Thyroid gland (tissue), 4 donors: ENCODE measurements around the gene GLCCI1. TPM values are rescaled to one million over a fixed set of nuclear protein-coding genes. Genes with fewer than 3 reads are reported as not detected.
A peak's percentile ranks its signal among the peaks of the same experiment; 100 is the strongest.

Source experiments
- DNase-seq, 2 donors: peaks; one replicate each; pipeline ENCODE4 v3.0.0-alpha.2; 2019
- H3K27ac ChIP-seq, 3 donors: fragments of 200-600 bp; sonication (generic); 1 replicate in 2 of 3; 2 replicates in 1 of 3; pipeline ENCODE4 v1.5.1; 2016 to 2019; ENCODE audit warnings: mild to moderate bottlenecking in 1 of 3, moderate library complexity in 1 of 3
- H3K27me3 ChIP-seq: fragments of 200-600 bp; sonication (generic); one replicate; pipeline ENCODE4 v1.5.1; 2019
- H3K36me3 ChIP-seq, 2 donors: fragments of 200-600 bp; sonication (generic); one replicate each; pipeline ENCODE4 v1.5.1; 2016 to 2019
- H3K4me1 ChIP-seq, 2 donors: fragments of 200-600 bp; sonication (generic); one replicate each; pipeline ENCODE4 v1.5.1; 2017 to 2019
- H3K4me3 ChIP-seq, 3 donors: fragments of 200-600 bp; sonication (generic); replicated peaks in 1 of 3; 1 replicate in 2 of 3; 2 replicates in 1 of 3; pipeline ENCODE4 v1.5.1; 2016; ENCODE audit warnings: mild to moderate bottlenecking in 1 of 3
- H3K9me3 ChIP-seq: fragments of 200-600 bp; sonication (generic); one replicate; pipeline ENCODE4 v1.5.1; 2017
- POLR2A ChIP-seq, 2 donors: fragments of 450-650 bp; IDR thresholded peaks; one replicate each; pipeline ENCODE4 v1.6.1; 2017; ENCODE audit warnings: antibody characterized with exemption in 2 of 2, mild to moderate bottlenecking in 2 of 2, moderate library complexity in 1 of 2
- WGBS, 2 donors: methylation state at CpG; one replicate each; pipeline ENCODE4 v1.1.5; 2017; 5-methylcytosine and 5-hydroxymethylcytosine counted together
- intact Hi-C: fragments of 100-400 bp; cut with DNase I; formaldehyde crosslinking; loops from one replicate; pipeline ENCODE4 v1.15.1; 2023
- total RNA-seq, 4 donors: library from RNA; depleted of rRNA; stranded (reverse); fragments of >200 nt; gene quantifications; one replicate each; pipeline ENCODE4 v1.2.3, GENCODE V29; 2016
- TF ChIP-seq, protein P1 (sequence below), 6 experiments: fragments of 200-600 bp in 3 of 6; fragments of 450-650 bp in 3 of 6; sonication (generic) in 3 of 6; IDR thresholded peaks; one replicate each; pipeline ENCODE4 v1.5.1; 2016 to 2019; ENCODE audit warnings: antibody characterized with exemption in 6 of 6, mild to moderate bottlenecking in 2 of 6, inconsistent platforms in 1 of 6, moderate library complexity in 1 of 6

Gene GLCCI1
- total RNA-seq, 4 donors from 2014 or later, result 64.1 to 115 (median 68.9) TPM

DNA sequence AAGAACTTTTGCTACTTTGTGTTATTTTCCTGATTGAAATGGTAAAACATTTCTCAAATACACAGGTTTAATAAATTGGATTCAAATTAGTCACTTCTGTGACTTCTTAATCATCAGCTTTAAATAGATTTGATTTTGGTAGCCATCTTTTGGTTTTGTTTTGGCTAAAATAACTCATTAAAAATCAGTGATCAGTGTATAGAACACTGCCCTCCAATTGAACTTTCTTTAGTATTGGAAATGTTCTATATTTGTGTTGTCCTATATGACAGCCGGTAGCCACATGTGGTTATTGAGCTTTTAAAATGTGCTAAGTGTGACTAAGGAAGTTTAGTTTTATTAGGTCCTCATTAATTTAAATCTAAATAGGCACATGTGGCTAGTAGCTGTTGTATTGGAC lies 50.4 kb downstream of the GLCCI1 start:
- WGBS, 2 donors, result 98% methylated on average over 1 of the region's 1 CpG
- Histone ChIP-seq H3K4me3 (no peak overlapping the region), H3K4me1 (peaks cover 9 to 12% of the 10 kb centered on the region in 2 donors), H3K9me3 (no peaks in the 10 kb centered on the region), H3K27ac (no peak overlapping the region), H3K27me3 (no peaks in the 10 kb centered on the region), H3K36me3 (peaks cover 0 to 2% of the 10 kb centered on the region in 2 donors)
- DNase-seq, result no peak
- TF ChIP-seq, protein P1, sequence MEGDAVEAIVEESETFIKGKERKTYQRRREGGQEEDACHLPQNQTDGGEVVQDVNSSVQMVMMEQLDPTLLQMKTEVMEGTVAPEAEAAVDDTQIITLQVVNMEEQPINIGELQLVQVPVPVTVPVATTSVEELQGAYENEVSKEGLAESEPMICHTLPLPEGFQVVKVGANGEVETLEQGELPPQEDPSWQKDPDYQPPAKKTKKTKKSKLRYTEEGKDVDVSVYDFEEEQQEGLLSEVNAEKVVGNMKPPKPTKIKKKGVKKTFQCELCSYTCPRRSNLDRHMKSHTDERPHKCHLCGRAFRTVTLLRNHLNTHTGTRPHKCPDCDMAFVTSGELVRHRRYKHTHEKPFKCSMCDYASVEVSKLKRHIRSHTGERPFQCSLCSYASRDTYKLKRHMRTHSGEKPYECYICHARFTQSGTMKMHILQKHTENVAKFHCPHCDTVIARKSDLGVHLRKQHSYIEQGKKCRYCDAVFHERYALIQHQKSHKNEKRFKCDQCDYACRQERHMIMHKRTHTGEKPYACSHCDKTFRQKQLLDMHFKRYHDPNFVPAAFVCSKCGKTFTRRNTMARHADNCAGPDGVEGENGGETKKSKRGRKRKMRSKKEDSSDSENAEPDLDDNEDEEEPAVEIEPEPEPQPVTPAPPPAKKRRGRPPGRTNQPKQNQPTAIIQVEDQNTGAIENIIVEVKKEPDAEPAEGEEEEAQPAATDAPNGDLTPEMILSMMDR (IDR thresholded peaks at IDR 0.05), result no peak
- TF ChIP-seq POLR2A (IDR thresholded peaks at IDR 0.05), result no peak
- intact Hi-C loops, result no loop called here

DNA sequence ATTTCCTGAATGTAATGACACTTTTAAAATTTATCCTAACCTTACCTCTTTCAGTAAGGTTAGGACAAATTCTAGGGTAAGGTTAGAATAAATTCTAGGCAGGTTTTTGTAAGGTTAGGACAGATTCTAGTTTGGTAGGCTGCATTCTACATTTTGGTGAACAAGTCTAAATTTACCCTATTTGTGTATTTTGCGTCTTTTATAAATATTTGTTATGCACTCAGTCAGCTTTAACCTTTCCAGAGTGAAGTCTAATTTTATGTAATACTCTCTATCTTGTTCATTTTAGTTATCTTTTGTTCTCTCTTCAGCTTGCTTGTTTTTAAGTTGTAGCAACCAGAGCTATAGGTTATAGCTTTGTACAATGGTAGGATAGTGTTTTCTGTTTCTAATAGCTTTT lies 54.0 kb downstream of the GLCCI1 start:
- no peak overlapping the region for H3K27ac ChIP-seq
- H3K27me3 ChIP-seq, result no peaks in the 10 kb centered on the region
- TF ChIP-seq, protein P1 (IDR thresholded peaks at IDR 0.05), result no peak
- TF ChIP-seq POLR2A (IDR thresholded peaks at IDR 0.05), result no peak
- intact Hi-C loops, result no loop called here
- no peak for DNase-seq
- no peak overlapping the region for H3K4me3 ChIP-seq
- peaks cover 0 to 6% of the 10 kb centered on the region in 2 donors for H3K4me1 ChIP-seq
- no peaks in the 10 kb centered on the region for H3K9me3 ChIP-seq
- 60 to 98% methylated on average over 1 of the region's 1 CpG for WGBS, 2 donors
- peaks cover 13 to 23% of the 10 kb centered on the region in 2 donors for H3K36me3 ChIP-seq

DNA sequence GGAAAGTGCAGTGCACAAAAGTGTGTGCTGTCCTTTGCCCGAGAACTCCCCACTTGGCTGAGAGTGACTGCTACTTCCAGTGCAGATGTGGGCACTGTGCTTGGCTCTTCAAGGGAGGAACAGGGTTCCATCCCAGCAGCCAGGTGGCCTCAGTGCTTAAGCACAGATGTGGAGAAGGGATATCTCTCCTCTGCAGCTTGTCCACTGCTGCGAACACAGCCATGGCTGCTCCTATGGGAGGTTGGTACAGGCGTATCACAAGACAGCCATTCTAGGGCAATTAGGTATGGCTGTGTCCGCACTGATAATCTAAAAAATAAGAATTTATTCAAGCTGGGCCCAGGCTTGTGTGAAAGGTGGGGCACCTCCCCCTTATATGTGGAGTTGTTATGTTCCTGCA lies 66.6 kb downstream of the GLCCI1 start:
- DNase-seq, result no peak
- no peak overlapping the region for H3K4me3 ChIP-seq
- intact Hi-C loops, result no loop called here
- no peak for TF ChIP-seq POLR2A (IDR thresholded peaks at IDR 0.05)
- TF ChIP-seq, protein P1 (IDR thresholded peaks at IDR 0.05), result no peak
- H3K27me3 ChIP-seq, result no peaks in the 10 kb centered on the region
- H3K36me3 ChIP-seq, result no peaks in the 10 kb centered on the region
- WGBS, 2 donors, result 94 to 100% methylated on average over 4 of the region's 4 CpGs
- H3K27ac ChIP-seq, result no peak overlapping the region
- no peaks in the 10 kb centered on the region for H3K4me1 ChIP-seq
- no peaks in the 10 kb centered on the region for H3K9me3 ChIP-seq

DNA sequence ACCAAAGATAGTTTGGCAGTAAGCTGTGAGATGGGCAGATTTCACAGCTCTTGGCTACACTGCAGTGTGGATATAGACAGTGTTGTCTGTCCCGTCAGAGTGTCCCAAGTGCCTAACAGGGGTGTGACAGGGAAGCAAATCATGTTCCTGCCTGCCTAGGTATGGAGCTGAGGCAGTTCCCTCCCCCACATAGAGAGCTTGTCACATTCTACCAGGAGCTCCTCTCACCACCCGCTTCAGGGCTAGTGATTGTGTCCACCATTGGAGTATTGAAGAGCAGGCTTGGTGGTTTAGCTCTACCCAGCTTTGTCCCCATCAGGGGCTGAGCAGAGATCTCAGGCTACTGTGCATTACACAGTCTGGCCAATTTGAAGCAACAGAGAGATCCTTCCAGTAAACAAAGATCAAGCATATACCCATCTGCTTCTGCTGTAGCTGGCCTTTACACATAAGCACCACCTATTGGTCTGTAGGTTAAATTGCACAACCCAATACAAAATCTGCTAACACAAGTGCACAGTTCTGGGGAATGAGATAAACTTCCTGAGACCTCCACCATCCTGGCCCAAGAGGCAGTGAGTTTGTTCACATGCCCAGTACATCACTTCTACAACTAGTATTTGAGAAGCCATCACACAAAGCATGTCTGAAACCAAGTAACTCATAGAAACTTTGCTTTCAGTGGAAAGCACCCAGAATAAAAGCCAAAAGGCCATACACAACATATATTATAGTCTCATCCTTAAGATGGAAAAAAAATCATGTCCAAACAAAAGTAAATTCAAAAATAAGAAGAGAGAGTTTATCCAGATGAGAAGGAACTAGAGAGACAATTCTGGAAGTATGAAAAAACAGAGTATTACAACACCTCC lies 67.3 kb downstream of the GLCCI1 start:
- no peak overlapping the region for H3K27ac ChIP-seq
- H3K36me3 ChIP-seq, result no peaks in the 10 kb centered on the region
- H3K4me1 ChIP-seq, result no peaks in the 10 kb centered on the region
- TF ChIP-seq, protein P1 (IDR thresholded peaks at IDR 0.05), result peak in 4 of 6 experiments; percentile 24 to 47 (median 41)
- no peak for TF ChIP-seq POLR2A (IDR thresholded peaks at IDR 0.05)
- intact Hi-C loops, result no loop called here
- WGBS, 2 donors, result 90 to 100% methylated on average over 2 of the region's 2 CpGs
- no peaks in the 10 kb centered on the region for H3K9me3 ChIP-seq
- no peak for DNase-seq
- H3K27me3 ChIP-seq, result no peaks in the 10 kb centered on the region
- no peak overlapping the region for H3K4me3 ChIP-seq

DNA sequence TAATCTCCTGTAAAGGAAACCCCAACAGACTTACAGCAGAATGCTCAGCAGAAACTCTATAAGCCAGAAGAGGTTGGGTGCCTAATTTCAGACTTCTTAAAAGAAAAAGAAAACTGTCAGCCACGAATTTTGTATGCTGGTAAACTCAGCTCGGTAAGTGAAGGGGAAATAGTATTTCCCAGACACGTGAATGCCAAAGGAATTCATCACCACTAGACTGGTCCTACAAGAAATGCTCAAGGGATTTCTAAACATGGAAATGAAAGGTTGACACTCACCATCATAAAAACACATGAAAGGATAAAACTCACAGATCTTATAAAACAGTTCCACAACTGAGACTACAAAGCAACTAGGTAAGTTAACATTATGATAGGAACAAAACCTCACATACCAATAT lies 68.6 kb downstream of the GLCCI1 start:
- TF ChIP-seq, protein P1 (IDR thresholded peaks at IDR 0.05), result no peak
- no peak for TF ChIP-seq POLR2A (IDR thresholded peaks at IDR 0.05)
- no peaks in the 10 kb centered on the region for H3K4me1 ChIP-seq
- H3K27me3 ChIP-seq, result no peaks in the 10 kb centered on the region
- no peaks in the 10 kb centered on the region for H3K36me3 ChIP-seq
- no peak overlapping the region for H3K27ac ChIP-seq
- H3K9me3 ChIP-seq, result no peaks in the 10 kb centered on the region
- WGBS, 2 donors, result 87 to 91% methylated on average over 3 of the region's 3 CpGs
- intact Hi-C loops, result no loop called here
- no peak overlapping the region for H3K4me3 ChIP-seq
- no peak for DNase-seq
